UCSD-AML1 (cell line): ENCODE results near the gene NOC2L.

Experiments used
- DNase-seq: peaks from one replicate; lab custom pipeline; 2025; ENCODE audit not compliant: unreplicated experiment; lab: John Stamatoyannopoulos, UW

The NOC2L gene

GRCh38 chr1:975365-975764, 16.3 kb upstream of the NOC2L start:
- no peak for DNase-seq

- no peak for DNase-seq
These were observed 15.8 kb upstream of the NOC2L start for GRCh38 chr1:974687-975328.

- DNase-seq = no peak
These were observed 15.2 kb upstream of the NOC2L start for GRCh38 chr1:974293-974640.

- no peak for DNase-seq
These were observed 14.6 kb upstream of the NOC2L start for GRCh38 chr1:973459-974292.

GRCh38 chr1:972726-973458, 13.8 kb upstream of the NOC2L start:
- DNase-seq = no peak

- no peak for DNase-seq
These were observed 12.9 kb upstream of the NOC2L start for GRCh38 chr1:971751-972506.

GRCh38 chr1:970973-971730, 12.1 kb upstream of the NOC2L start:
- no peak for DNase-seq

- DNase-seq = no peak
These were observed 11.4 kb upstream of the NOC2L start for GRCh38 chr1:970242-970972.

- no peak for DNase-seq
These were observed 10.3 kb upstream of the NOC2L start for GRCh38 chr1:969260-969855.

- DNase-seq = no peak
These were observed 8.6 kb upstream of the NOC2L start for GRCh38 chr1:967466-968343.

GRCh38 chr1:966704-967300, 7.7 kb upstream of the NOC2L start:
- peak; percentile 70 for DNase-seq

GRCh38 chr1:966135-966703, 7.2 kb upstream of the NOC2L start, which contains the start of gene PLEKHN1:
Gene PLEKHN1, plus strand, starts transcription at chr1:966482. Its CDS starts 50 bp downstream, at chr1:966532.
- DNase-seq = peak; percentile 44

GRCh38 chr1:965526-966134, 6.6 kb upstream of the NOC2L start:
- no peak for DNase-seq

- DNase-seq = no peak
These were observed 5.9 kb upstream of the NOC2L start for GRCh38 chr1:964691-965525.

GRCh38 chr1:963746-964525, 4.9 kb upstream of the NOC2L start:
- no peak for DNase-seq

- no peak for DNase-seq
These were observed 4.2 kb upstream of the NOC2L start for GRCh38 chr1:963301-963651.
